Prostate gland (tissue), 2 donors: Measurements from ENCODE around the gene DCP2. TPM values are rescaled to one million over a fixed set of nuclear protein-coding genes. Genes with fewer than 3 reads are reported as not detected.
"Not testable (repeated sequence)": the region's sequence is repeated elsewhere in the genome, so short reads cannot be mapped to it uniquely, and the experiment has no call there.

Source experiments
- DNase-seq: peaks from one replicate; pipeline ENCODE4 v3.0.0-alpha.2; 2019; ENCODE audit warnings: low spot score
- H3K27ac ChIP-seq, 2 donors: fragments of 200-600 bp; sonication (generic); 2 replicates each; pipeline ENCODE4 v1.5.1; 2017 to 2019
- H3K27me3 ChIP-seq: fragments of 200-600 bp; sonication (generic); replicated peaks from 2 replicates; pipeline ENCODE4 v1.5.1; 2019; ENCODE audit not compliant: insufficient read depth
- H3K36me3 ChIP-seq, 2 donors: fragments of 200-600 bp; sonication (generic); 1 replicate in 1 of 2; 2 replicates in 1 of 2; pipeline versions ENCODE4 v1.5.1 to v1.8.1; 2017 to 2019
- H3K4me1 ChIP-seq: fragments of 200-600 bp; sonication (generic); replicated peaks from 2 replicates; pipeline ENCODE4 v1.5.1; 2019
- H3K4me3 ChIP-seq, 2 donors: fragments of 200-600 bp; sonication (generic); 2 replicates each; pipeline ENCODE4 v1.5.1; 2017 to 2019
- H3K9me3 ChIP-seq: fragments of 200-600 bp; sonication (generic); 2 replicates; pipeline ENCODE4 v1.5.1; 2017
- POLR2A ChIP-seq: fragments of 450-650 bp; IDR thresholded peaks from one replicate; pipeline ENCODE4 v1.6.1; 2016; ENCODE audit warnings: antibody characterized with exemption, mild to moderate bottlenecking
- POLR2AphosphoS5 ChIP-seq: sonication (generic); formaldehyde crosslinking; IDR thresholded peaks from one replicate; pipeline ENCODE4 v1.6.1; 2017; ENCODE audit warnings: antibody characterized with exemption
- WGBS: methylation state at CpG from one replicate; pipeline ENCODE4 v1.1.5; 2018; 5-methylcytosine and 5-hydroxymethylcytosine counted together
- intact Hi-C: fragments of 100-400 bp; cut with DNase I; formaldehyde crosslinking; loops from one replicate; pipeline ENCODE4 v1.14.2; 2022
- total RNA-seq, 2 donors: library from RNA; depleted of rRNA; stranded (reverse); fragments of >200 nt; gene quantifications; one replicate each; pipeline ENCODE4 v1.1.0, GENCODE V29; 2016
- TF ChIP-seq, protein P1 (sequence below), 4 experiments: fragments of 200-600 bp in 2 of 4; fragments of 450-650 bp in 2 of 4; sonication (generic) in 2 of 4; IDR thresholded peaks; 1 replicate in 3 of 4; 2 replicates in 1 of 4; pipeline ENCODE4 v1.5.1; 2016 to 2019; ENCODE audit warnings: antibody characterized with exemption in 4 of 4, mild to moderate bottlenecking in 2 of 4, moderate library complexity in 2 of 4

The DCP2 gene
- total RNA-seq, 2 donors from 2014 or later = 23.4 to 51.6 TPM

DNA sequence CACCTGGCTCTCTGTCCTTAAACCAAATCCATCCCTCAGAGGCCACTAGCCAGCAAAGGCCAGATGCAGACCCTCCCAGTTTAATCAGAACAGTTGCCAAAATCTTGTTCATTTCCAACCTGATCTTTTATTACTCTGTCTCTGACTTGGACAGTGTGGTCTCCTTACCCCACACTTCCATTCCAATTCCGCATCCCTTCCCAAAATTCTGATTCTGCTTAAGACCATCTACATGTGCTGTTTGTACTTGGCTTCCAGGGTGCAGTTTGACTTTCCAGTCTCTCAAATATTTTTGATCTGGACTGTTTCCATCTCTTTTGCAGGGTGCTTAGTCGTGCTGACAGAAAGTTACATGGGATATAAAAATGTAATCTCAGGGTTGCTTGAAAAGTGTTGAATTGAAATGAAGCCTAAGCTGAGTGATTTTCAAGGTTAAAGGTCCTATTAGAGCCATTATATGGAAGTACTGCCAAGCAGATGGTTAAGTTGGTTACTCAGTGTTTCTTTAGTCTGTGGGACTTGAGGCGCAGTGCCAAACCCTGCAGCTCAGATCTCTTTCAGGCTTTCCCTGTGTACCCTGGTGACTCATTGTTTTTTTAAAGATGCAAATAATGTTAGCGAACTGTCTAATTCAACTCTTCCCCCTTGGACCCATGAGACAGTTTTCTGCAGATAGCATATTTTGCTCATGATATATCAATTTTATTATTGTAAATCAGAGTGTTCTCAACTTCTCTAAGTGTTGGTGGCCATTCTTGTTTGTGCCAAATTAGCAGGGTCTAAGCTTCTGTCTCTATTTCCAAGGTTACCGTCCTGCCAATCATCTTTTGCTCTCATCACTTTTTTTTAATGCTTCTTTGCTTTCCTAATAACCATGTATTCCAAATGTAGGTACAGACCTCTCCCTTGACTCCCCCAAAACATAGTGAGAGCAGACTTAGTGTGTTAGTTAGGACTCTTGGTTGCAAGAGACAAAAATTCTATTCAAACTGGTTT lies 18.2 kb upstream of the DCP2 start:
- 20% methylated on average over 5 of the region's 5 CpGs for WGBS
- Histone ChIP-seq H3K9me3 (no peaks in the 10 kb centered on the region), H3K27me3 (no peaks in the 10 kb centered on the region), H3K4me3 (no peak overlapping the region), H3K36me3 (no peaks in the 10 kb centered on the region), H3K4me1 (no peaks in the 10 kb centered on the region), H3K27ac (peak overlapping the region; percentile 44 to 45)
- intact Hi-C loops = loop anchor here (5.0 kb wide), 1 partner anchor 36 kb away; the partner anchor contains the start of gene REEP5
- TF ChIP-seq, protein P1, sequence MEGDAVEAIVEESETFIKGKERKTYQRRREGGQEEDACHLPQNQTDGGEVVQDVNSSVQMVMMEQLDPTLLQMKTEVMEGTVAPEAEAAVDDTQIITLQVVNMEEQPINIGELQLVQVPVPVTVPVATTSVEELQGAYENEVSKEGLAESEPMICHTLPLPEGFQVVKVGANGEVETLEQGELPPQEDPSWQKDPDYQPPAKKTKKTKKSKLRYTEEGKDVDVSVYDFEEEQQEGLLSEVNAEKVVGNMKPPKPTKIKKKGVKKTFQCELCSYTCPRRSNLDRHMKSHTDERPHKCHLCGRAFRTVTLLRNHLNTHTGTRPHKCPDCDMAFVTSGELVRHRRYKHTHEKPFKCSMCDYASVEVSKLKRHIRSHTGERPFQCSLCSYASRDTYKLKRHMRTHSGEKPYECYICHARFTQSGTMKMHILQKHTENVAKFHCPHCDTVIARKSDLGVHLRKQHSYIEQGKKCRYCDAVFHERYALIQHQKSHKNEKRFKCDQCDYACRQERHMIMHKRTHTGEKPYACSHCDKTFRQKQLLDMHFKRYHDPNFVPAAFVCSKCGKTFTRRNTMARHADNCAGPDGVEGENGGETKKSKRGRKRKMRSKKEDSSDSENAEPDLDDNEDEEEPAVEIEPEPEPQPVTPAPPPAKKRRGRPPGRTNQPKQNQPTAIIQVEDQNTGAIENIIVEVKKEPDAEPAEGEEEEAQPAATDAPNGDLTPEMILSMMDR (IDR thresholded peaks at IDR 0.05) = no peak
- TF ChIP-seq POLR2AphosphoS5 (peak; percentile 80), POLR2A (no peak)
- DNase-seq = peak; percentile 88

DNA sequence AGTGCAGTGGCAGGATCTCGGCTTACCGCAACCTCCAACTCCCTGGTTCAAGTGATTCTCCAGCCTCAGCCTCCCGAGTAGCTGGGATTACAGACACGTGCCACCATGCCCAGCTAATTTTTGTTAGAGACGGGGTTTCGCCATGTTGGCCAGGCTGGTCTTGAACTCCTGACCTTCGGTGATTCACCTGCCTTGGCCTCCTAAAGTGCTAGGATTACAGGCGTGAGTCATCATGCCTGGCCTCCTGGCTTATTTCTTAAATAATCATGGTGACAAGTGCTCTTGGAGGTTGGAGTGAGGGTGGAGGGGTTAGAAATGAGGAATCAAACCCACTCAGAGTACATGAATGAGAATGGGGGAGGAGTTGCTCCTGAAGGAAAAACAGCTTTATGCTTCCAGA lies 16.7 kb upstream of the DCP2 start:
- H3K4me1 ChIP-seq, DNase-seq, H3K27me3 ChIP-seq, H3K36me3 ChIP-seq, H3K27ac ChIP-seq, H3K4me3 ChIP-seq, H3K9me3 ChIP-seq: not testable (repeated sequence)
- WGBS = 84% methylated on average over 8 of the region's 8 CpGs
- intact Hi-C loops = loop anchor here (5.0 kb wide), 1 partner anchor 38 kb away; the partner anchor contains the start of gene REEP5

DNA sequence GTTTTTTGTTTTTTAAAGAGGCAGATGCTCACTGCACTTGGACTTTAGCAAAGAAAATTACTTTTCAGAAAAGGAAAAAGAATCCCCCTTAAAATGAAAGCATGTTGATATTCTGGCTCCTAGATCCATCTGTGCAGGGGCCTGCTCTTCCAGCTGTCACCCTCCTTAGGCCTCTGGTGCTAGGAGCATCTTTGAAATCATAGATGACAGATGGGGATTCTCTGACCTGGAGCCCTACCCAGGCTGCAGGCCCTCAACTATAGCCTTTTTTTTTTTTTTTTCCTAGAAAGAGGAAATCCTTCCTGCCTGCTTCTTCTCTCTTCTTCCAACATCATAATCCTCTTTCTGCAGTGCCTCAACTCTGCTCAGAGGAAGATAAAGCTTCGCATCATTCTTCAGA lies 16.3 kb upstream of the DCP2 start:
- H3K27ac ChIP-seq = no peak overlapping the region
- H3K4me3 ChIP-seq = no peak overlapping the region
- TF ChIP-seq POLR2AphosphoS5 (no peak), POLR2A (no peak)
- TF ChIP-seq, protein P1 (IDR thresholded peaks at IDR 0.05) = no peak
- no peaks in the 10 kb centered on the region for H3K27me3 ChIP-seq
- H3K9me3 ChIP-seq = no peaks in the 10 kb centered on the region
- intact Hi-C loops = no loop called here
- no peak for DNase-seq
- H3K36me3 ChIP-seq = no peaks in the 10 kb centered on the region
- H3K4me1 ChIP-seq = no peaks in the 10 kb centered on the region
- 88% methylated on average over 1 of the region's 1 CpG for WGBS

DNA sequence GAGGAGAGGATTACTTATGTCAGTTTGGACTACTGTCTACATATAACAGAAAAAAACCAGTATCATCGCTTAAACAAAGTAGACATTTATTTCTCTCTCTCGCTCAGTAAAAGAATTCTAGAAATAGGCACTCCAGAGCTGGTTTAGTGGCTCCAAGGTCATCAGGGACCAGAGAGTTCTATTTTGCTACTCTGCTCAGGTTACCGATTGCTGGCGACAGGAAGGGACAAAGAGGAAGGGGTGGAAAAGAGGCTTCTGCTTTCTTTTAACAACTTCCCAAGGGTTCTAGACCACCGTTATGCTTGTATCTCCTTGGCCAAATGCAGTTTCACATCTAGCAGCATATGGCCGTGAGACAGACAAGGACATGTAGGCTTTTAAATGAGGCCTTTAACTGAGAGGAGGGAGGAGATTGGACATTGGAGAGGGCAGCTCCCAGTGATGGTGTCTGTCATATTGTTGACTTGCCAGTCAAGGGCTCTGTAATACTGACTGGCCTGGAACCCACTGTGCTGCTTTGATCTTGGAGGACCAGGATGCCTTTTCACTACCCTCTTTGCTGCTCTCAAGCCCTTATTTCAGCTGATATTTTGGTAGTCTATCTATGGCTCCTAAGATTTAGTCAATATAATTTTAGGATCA lies 15.6 kb upstream of the DCP2 start:
- H3K9me3 ChIP-seq = no peaks in the 10 kb centered on the region
- H3K27me3 ChIP-seq = no peaks in the 10 kb centered on the region
- 86% methylated on average over 6 of the region's 6 CpGs for WGBS
- H3K4me1 ChIP-seq = no peaks in the 10 kb centered on the region
- intact Hi-C loops = no loop called here
- no peak overlapping the region for H3K4me3 ChIP-seq
- no peaks in the 10 kb centered on the region for H3K36me3 ChIP-seq
- TF ChIP-seq, protein P1 (IDR thresholded peaks at IDR 0.05) = no peak
- TF ChIP-seq POLR2AphosphoS5 (no peak), POLR2A (no peak)
- H3K27ac ChIP-seq = no peak overlapping the region
- no peak for DNase-seq

DNA sequence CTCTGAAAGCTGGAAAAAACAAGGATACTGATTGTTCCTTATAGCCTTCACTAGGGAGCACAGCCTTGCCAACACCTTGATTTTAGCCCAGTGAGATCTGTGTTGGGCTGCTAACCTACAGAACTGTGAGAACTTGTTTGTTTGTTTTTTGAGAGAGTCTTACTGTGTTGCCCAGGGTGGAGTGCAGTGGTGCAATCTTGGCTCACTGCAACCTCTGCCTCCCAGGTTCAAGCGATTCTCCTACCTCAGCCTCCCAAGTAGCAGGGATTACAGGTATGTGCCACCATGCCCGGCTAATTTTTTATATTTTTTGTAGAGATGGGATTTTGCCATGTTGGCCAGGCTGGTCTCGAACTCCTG lies 13.2 kb upstream of the DCP2 start:
- H3K27ac ChIP-seq, intact Hi-C loops: not testable (repeated sequence)

More for the DNA sequence above, 13.2 kb upstream of the DCP2 start:
- WGBS = 92% methylated on average over 3 of the region's 3 CpGs
- not testable (repeated sequence) for H3K9me3 ChIP-seq, DNase-seq, H3K27me3 ChIP-seq, H3K36me3 ChIP-seq, H3K4me1 ChIP-seq, H3K4me3 ChIP-seq
